Small intestine (tissue), 7 donors: ENCODE data around the gene REC114. TPM values are rescaled to one million over a fixed set of nuclear protein-coding genes. Genes with fewer than 3 reads are reported as not detected.
A peak's percentile ranks its signal among the peaks of the same experiment; 100 is the strongest.

Experiments
- DNase-seq, 2 donors: peaks; one replicate each; pipeline versions ENCODE4 v3.0.0 to v3.0.0-alpha.2; 2013
- FAIRE-seq: peaks from 2 replicates; lab custom pipeline; 2012; peaks lifted over from hg19 to GRCh38; lab: Jason Lieb, UNC
- H3K27ac ChIP-seq, 3 donors: one replicate each; pipeline ENCODE4 v1.5.1; 2013; ENCODE audit warnings: low read length in 2 of 3, mild to moderate bottlenecking in 2 of 3, control low read depth in 1 of 3, inconsistent platforms in 1 of 3, low read depth in 1 of 3, moderate library complexity in 1 of 3
- H3K27me3 ChIP-seq, 3 donors: one replicate each; pipeline ENCODE4 v1.6.1; 2013; ENCODE audit warnings: low read length in 3 of 3, inconsistent platforms in 1 of 3; ENCODE audit not compliant: control insufficient read depth in 3 of 3, insufficient read depth in 3 of 3
- H3K36me3 ChIP-seq, 3 donors: one replicate each; pipeline ENCODE4 v1.6.1; 2013; ENCODE audit warnings: low read length in 3 of 3, inconsistent platforms in 1 of 3, low read depth in 1 of 3, mild to moderate bottlenecking in 1 of 3, moderate library complexity in 1 of 3; ENCODE audit not compliant: control insufficient read depth in 3 of 3, insufficient read depth in 2 of 3
- H3K4me1 ChIP-seq, 3 donors: one replicate each; pipeline ENCODE4 v1.6.1; 2013; ENCODE audit warnings: low read length in 2 of 3, inconsistent platforms in 1 of 3, low read depth in 1 of 3, mild to moderate bottlenecking in 1 of 3, moderate library complexity in 1 of 3; ENCODE audit not compliant: control insufficient read depth in 3 of 3, insufficient read depth in 2 of 3
- H3K4me3 ChIP-seq, 3 donors: one replicate each; pipeline ENCODE4 v1.5.1; 2013; ENCODE audit warnings: low read length in 3 of 3, control low read depth in 1 of 3, inconsistent platforms in 1 of 3, low read depth in 1 of 3, mild to moderate bottlenecking in 1 of 3, moderate library complexity in 1 of 3
- H3K9me3 ChIP-seq, 2 donors: one replicate each; pipeline ENCODE4 v1.6.1; 2013; ENCODE audit warnings: low read depth in 1 of 2, low read length in 1 of 2; ENCODE audit not compliant: control insufficient read depth in 2 of 2, insufficient read depth in 1 of 2
- WGBS, 3 donors: extraction: QIAGEN DNeasy Blood & Tissue Kit; methylation state at CpG; one replicate each; pipeline ENCODE4 v1.1.7; 2013; 5-methylcytosine and 5-hydroxymethylcytosine counted together
- polyA plus RNA-seq, 4 donors: library from polyadenylated mRNA; stranded (reverse) in 3 of 4; unstranded in 1 of 4; fragments of 200-250 nt in 3 of 4; fragments of 120-200 nt in 1 of 4; gene quantifications; one replicate each; pipeline versions ENCODE4 v1.2.1 to v1.2.3, GENCODE V29; 2013
- donor health status: healthy with polysubstance abuse.
- donor health status: control.
- donor health status: control.
- donor health status: Bipolar disorder and iron deficiency.
- donor health status: healthy.

The REC114 gene
- polyA plus RNA-seq, 4 donors = 0.13 TPM; not detected in 3

DNA sequence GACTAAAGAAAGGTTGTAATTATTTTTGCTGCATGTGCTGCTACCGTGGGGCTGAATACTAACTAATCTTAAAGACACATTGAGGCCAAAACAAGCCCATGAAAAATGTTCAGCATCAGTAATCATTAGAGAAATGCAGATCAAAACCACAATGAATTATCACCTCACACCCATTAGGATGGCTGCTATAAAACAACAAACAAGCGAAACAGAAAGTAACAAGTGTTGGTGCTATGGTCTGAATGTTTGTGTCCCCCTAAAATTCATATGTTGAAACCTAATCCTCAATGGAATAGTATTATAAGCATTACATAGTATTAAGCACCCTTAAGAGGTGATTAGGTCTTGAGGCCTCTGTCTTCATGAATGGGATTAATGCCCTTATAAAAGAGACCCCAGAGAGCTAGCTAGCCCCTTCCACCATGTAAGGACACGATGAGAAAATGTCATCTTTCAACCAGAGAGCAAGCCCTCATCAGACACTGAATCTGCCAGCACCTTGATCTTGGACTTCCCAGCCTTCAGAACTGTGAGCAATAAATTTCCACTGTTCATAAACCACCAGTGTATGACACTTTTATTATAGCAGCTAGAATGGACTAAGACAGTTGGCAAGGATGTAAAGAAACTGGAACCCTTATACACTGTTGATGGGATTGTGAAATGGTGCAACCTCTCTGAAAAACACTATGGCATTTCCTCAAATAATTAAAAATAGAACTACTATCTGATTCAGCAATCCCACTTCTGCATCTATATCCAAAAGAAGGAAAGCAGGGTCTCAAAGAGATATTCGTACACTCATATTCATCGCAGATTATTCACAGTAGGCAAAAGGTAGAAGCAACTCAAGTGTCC, 76.1 kb downstream of the REC114 start:
- H3K36me3 ChIP-seq = no peaks in the 10 kb centered on the region
- H3K4me3 ChIP-seq = no peak overlapping the region
- H3K4me1 ChIP-seq = no peaks in the 10 kb centered on the region
- H3K27ac ChIP-seq = no peak overlapping the region
- peaks cover 0 to 3% of the 10 kb centered on the region in 2 donors for H3K9me3 ChIP-seq
- H3K27me3 ChIP-seq = no peaks in the 10 kb centered on the region
- no peak for DNase-seq
- WGBS, 3 donors = 86 to 88% (median 87%) methylated on average over 5 of the region's 5 CpGs
- FAIRE-seq = no peak

DNA sequence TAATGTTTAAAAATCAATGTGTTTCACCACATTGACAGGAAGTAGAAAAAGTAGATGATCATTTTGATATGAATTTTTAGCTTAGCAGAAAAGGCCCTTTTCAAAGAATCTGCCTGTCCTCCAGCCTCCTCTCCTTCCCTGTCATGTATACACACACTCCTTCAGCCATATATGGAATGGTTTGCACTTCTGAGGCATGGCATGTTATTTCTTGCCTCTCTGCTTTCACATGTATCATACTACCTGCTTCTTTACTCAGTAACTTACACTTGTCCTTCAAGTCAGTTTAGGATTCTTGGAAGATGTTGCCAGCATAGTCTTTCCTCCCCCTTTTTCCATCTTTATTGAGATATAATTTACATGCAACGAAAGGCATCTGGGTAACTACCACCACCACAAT, 79.0 kb downstream of the REC114 start:
- FAIRE-seq (no peak), DNase-seq (no peak)
- H3K4me1 ChIP-seq = no peaks in the 10 kb centered on the region
- WGBS, 3 donors = 81 to 89% (median 88%) methylated on average over 1 of the region's 1 CpG
- H3K27me3 ChIP-seq = no peaks in the 10 kb centered on the region
- H3K36me3 ChIP-seq = no peaks in the 10 kb centered on the region
- no peak overlapping the region for H3K4me3 ChIP-seq
- peaks cover 0 to 3% of the 10 kb centered on the region in 2 donors for H3K9me3 ChIP-seq
- H3K27ac ChIP-seq = no peak overlapping the region

DNA sequence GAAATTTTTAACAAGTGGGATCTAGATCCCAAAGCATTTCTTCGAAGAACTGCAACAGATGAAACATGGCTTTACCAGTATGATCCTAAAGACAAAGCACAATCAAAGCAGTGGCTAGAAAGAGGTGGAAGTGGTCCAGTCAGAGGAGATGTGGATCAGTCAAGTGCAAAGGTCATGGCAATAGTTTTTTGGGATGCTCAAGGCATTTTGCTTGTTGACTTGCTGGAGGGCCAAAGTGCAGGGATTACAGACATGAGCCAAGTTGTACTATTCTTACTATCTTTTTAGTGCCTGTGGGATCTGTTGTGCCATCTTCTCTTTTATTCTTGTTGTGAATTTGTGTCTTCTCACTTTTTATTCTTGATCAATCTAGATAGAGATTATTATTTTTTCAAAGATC, 82.0 kb downstream of the REC114 start:
- FAIRE-seq = no peak
- no peak for DNase-seq
- H3K4me1 ChIP-seq = no peaks in the 10 kb centered on the region
- no peak overlapping the region for H3K27ac ChIP-seq
- H3K9me3 ChIP-seq = no peaks in the 10 kb centered on the region
- no peaks in the 10 kb centered on the region for H3K27me3 ChIP-seq
- WGBS, 3 donors = 88 to 96% (median 91%) methylated on average over 1 of the region's 1 CpG
- H3K36me3 ChIP-seq = no peaks in the 10 kb centered on the region
- no peak overlapping the region for H3K4me3 ChIP-seq

DNA sequence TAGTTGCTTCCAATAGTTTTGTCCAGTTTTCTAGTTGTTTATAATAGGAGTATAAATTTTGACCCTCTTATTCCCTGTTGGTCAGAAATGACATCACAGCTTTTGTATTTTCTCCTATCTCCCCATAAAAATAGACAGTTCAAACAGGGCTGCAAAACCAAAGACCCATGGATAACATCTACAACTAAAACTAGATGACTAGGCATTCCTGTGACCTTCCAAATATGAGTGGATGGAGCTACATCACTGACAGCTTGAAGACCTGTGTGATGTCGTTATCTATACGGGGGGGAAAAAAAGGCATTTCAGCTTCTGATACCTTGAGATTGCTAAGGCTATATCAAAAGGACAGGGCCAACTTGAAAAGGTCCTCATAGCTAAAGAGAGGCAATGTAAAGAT, 84.6 kb downstream of the REC114 start:
- no peaks in the 10 kb centered on the region for H3K4me1 ChIP-seq
- H3K4me3 ChIP-seq = no peak overlapping the region
- H3K27ac ChIP-seq = no peak overlapping the region
- FAIRE-seq (no peak), DNase-seq (no peak)
- no peaks in the 10 kb centered on the region for H3K27me3 ChIP-seq
- 86 to 94% (median 91%) methylated on average over 2 of the region's 2 CpGs for WGBS, 3 donors
- H3K9me3 ChIP-seq = no peaks in the 10 kb centered on the region
- H3K36me3 ChIP-seq = no peaks in the 10 kb centered on the region

DNA sequence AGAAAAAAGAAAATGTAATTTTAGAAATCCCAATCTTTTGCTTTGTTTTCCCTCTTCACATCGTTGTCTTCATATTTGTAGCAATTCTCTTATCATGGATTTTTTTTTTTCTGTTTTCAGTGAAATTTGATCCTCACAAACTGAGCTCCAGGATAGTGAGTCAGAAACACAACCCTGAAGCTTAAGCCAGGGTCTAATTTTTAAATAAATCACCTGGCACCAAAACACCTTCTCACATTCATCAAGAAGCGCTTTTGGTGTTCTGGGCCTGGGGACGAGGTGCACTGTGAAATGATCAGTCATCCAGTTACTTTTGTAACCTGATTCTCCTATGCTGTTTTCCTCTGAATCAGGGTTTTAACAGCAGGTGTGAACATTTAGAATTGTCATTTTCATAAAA, 87.7 kb downstream of the REC114 start:
- DNase-seq (no peak), FAIRE-seq (no peak)
- H3K4me1 ChIP-seq = no peaks in the 10 kb centered on the region
- H3K4me3 ChIP-seq = no peak overlapping the region
- H3K27ac ChIP-seq = no peak overlapping the region
- H3K27me3 ChIP-seq = no peaks in the 10 kb centered on the region
- H3K36me3 ChIP-seq = no peaks in the 10 kb centered on the region
- no peaks in the 10 kb centered on the region for H3K9me3 ChIP-seq
- WGBS, 3 donors = 73 to 83% (median 82%) methylated on average over 3 of the region's 3 CpGs

DNA sequence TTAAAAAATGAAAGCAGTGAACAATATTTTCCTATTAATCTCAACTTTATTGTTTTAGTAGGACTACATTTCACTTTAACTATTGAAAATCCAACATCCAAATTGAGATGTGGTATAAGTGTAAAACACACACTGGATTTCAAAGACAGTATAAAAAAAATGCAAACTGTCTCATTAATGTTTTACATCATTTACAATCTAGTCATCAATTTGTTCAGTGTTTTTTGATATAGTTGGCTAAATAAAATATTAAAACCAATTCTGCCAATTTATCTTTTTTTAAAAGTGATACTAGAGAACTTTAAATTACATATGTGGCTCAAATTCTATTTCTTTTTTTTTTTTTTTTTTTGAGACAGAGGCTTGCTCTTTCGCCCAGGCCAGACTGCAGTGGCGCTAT, 95.2 kb downstream of the REC114 start:
- H3K36me3 ChIP-seq = peaks cover 0 to 2% (median 0%) of the 10 kb centered on the region in 3 donors
- H3K27me3 ChIP-seq = no peaks in the 10 kb centered on the region
- H3K9me3 ChIP-seq = no peaks in the 10 kb centered on the region
- DNase-seq (no peak), FAIRE-seq (no peak)
- H3K27ac ChIP-seq = no peak overlapping the region
- H3K4me3 ChIP-seq = no peak overlapping the region
- peaks cover 0 to 8% (median 2%) of the 10 kb centered on the region in 3 donors for H3K4me1 ChIP-seq
- WGBS, 3 donors = 92 to 100% (median 96%) methylated on average over 2 of the region's 2 CpGs

DNA sequence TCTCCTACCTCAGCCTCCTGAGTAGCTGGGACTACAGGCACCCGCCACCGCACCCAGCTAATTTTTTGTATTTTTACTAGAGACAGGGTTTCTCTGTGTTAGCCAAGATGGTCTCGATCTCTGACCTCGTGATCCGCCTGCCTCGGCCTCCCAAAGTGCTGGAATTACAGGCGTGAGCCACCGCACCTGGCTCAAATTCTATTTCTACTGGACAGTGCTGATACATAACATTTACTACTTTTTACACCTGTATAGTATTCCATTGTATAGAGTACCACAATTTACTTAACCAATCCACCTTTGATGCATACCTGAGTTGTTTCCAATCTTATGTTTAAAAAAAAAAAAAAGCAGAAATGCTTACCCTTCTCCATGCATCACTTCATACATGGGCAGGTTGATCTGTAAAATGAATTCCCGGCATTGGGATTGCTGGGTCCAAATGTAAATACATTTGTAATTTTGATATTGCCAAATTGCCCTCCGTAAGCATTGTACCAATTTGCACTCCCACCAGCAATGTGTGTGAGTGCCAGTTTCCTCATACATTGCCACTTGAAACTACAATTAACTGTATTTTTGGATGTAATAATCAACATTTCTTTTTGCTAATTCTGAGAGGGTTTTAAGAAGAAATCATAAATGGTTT, 95.7 kb downstream of the REC114 start:
- no peaks in the 10 kb centered on the region for H3K9me3 ChIP-seq
- peaks cover 0 to 8% (median 2%) of the 10 kb centered on the region in 3 donors for H3K4me1 ChIP-seq
- H3K4me3 ChIP-seq = no peak overlapping the region
- WGBS, 3 donors = 94 to 96% (median 95%) methylated on average over 10 of the region's 10 CpGs
- no peak overlapping the region for H3K27ac ChIP-seq
- H3K27me3 ChIP-seq = no peaks in the 10 kb centered on the region
- FAIRE-seq (no peak), DNase-seq (no peak)
- H3K36me3 ChIP-seq = peaks cover 0 to 2% (median 0%) of the 10 kb centered on the region in 3 donors

DNA sequence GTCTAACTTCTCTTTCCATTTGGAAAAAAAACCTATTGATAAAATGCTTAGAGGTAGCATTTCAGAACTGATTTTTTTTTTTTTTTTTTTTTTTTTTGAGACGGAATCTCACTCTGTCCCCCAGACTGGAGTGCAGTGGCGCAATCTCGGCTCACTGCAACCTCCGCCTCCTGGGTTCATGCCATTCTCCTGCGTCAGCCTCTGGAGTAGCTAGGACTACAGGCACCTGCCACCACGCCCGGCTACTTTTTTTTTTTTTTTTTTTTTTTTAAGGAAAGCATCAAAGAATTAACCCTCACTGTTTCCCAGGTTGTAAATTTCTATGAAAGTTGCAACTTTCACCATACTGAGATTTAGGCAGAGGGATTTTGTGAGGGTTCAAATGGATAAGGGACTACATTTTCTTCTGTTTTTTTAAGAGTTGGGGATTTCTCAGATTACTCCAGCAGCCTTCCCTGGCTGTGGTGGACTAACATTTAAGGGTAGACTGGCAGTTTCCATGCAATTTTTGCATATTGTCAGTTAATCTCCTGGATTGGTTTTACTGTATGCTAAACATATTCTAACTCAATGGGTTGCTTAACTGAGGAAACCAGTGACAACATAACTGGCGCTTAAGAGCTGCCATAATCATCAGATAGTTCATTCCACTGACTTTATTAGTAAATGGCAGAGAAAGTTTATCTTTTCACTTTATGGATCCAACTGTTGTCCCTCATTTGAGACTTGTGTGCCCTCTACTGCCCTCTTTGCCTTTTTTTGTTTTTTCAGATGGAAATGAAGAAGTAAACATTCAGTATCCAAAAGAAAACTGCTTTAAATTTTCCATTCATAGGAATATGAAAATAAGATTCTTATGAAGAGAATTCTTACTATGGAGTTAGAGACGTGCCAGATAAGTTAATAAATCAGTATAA, 96.5 kb downstream of the REC114 start:
- Histone ChIP-seq H3K36me3 (peaks cover 0 to 2% (median 0%) of the 10 kb centered on the region in 3 donors), H3K9me3 (no peaks in the 10 kb centered on the region), H3K4me1 (peaks cover 0 to 8% (median 2%) of the 10 kb centered on the region in 3 donors), H3K27ac (no peak overlapping the region), H3K4me3 (no peak overlapping the region), H3K27me3 (no peaks in the 10 kb centered on the region)
- DNase-seq (peak; percentile 28 to 48), FAIRE-seq (no peak)
- WGBS, 3 donors = 34 to 65% (median 61%) methylated on average over 8 to 9 of the region's 9 CpGs
